ENCODE data around the gene PRDX3.
A peak's percentile ranks its signal among the peaks of the same experiment; 100 is the strongest.
"Not testable (repeated sequence)": the region's sequence is repeated elsewhere in the genome, so short reads cannot be mapped to it uniquely, and the experiment has no call there.

PRDX3 gene

GRCh38 chr10:119183664-119184412, 5.2 kb upstream of the PRDX3 start:
- intact Hi-C loops (cut with DNase I; ENCODE audit: low total_unique reads), result no loop called here
- Histone ChIP-seq H3K9me3 (no peaks in the 10 kb centered on the region), H3K4me1 (peaks cover 0 to 4% (median 2%) of the 10 kb centered on the region in 4 donors), H3K27ac (no peak overlapping the region), H3K27me3 (no peaks in the 10 kb centered on the region), H3K4me3 (no peak overlapping the region), H3K36me3 (no peaks in the 10 kb centered on the region)
- TF ChIP-seq CTCF (IDR thresholded peaks at IDR 0.05), result no peak
- no peak for DNase-seq

GRCh38 chr10:119180850-119181400, 2.3 kb upstream of the PRDX3 start:
- H3K27me3 ChIP-seq; H3K9me3 ChIP-seq; H3K36me3 ChIP-seq; H3K27ac ChIP-seq; H3K4me3 ChIP-seq; DNase-seq; intact Hi-C loops (cut with DNase I; ENCODE audit: low total_unique reads): not testable (repeated sequence)
- peaks cover 0 to 24% (median 18%) of the 10 kb centered on the region in 4 donors for H3K4me1 ChIP-seq

GRCh38 chr10:119177708-119178371, 772 bp downstream of the PRDX3 start:
- no peak for TF ChIP-seq CTCF (IDR thresholded peaks at IDR 0.05)

GRCh38 chr10:119176166-119176565, 2.4 kb downstream of the PRDX3 start:
- H3K4me3 ChIP-seq, result no peak overlapping the region
- no peak for TF ChIP-seq CTCF (IDR thresholded peaks at IDR 0.05)
- H3K36me3 ChIP-seq, result peaks cover 26 to 44% (median 42%) of the 10 kb centered on the region in 3 donors
- H3K27ac ChIP-seq, result no peak overlapping the region
- peaks cover 0 to 30% (median 20%) of the 10 kb centered on the region in 4 donors for H3K4me1 ChIP-seq
- DNase-seq, result no peak
- intact Hi-C loops (cut with DNase I; ENCODE audit: low total_unique reads), result no loop called here
- H3K9me3 ChIP-seq, result no peaks in the 10 kb centered on the region
- H3K27me3 ChIP-seq, result no peaks in the 10 kb centered on the region

More at GRCh38 chr10:119177708-119178371, 772 bp downstream of the PRDX3 start:
- Histone ChIP-seq H3K27me3 (no peaks in the 10 kb centered on the region), H3K9me3 (no peaks in the 10 kb centered on the region), H3K4me3 (peak overlapping the region; percentile 58 to 89), H3K36me3 (peaks cover 9 to 27% (median 25%) of the 10 kb centered on the region in 3 donors), H3K27ac (peak overlapping the region; percentile 76 to 91), H3K4me1 (peaks cover 0 to 27% (median 20%) of the 10 kb centered on the region in 4 donors)
- intact Hi-C loops (cut with DNase I; ENCODE audit: low total_unique reads), result no loop called here
- DNase-seq, result no peak

DNA sequence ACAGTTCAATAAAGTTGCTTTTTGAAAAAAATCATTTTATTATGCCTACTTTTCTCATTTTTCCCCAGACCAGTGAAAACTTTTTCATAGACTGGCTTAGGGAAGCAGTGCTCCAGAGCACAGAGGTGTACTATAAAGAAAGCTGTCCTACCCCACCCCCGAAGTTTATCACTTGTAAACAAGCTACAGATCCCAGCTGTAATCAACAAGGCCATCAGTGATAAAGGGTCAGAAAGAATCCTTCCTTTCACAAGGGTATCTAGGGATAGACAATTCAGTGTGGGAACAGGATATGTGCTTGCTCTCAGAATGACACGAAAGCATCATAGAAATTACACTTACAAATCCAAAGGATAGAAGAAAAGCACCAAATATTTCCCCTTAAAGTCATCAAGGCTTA, 4.5 kb downstream of the PRDX3 start:
- peaks cover 0 to 29% (median 19%) of the 10 kb centered on the region in 4 donors for H3K4me1 ChIP-seq
- H3K36me3 ChIP-seq, result peaks cover 44 to 65% (median 62%) of the 10 kb centered on the region in 3 donors
- no peaks in the 10 kb centered on the region for H3K9me3 ChIP-seq
- no peak overlapping the region for H3K4me3 ChIP-seq
- intact Hi-C loops (cut with DNase I; ENCODE audit: low total_unique reads), result no loop called here
- H3K27ac ChIP-seq, result no peak overlapping the region
- no peak for TF ChIP-seq CTCF (IDR thresholded peaks at IDR 0.05)
- no peaks in the 10 kb centered on the region for H3K27me3 ChIP-seq
- no peak for DNase-seq

GRCh38 chr10:119167041-119167440, 11.6 kb downstream of the PRDX3 start:
- intact Hi-C loops (cut with DNase I; ENCODE audit: low total_unique reads), result no loop called here
- no peak for DNase-seq

More at GRCh38 chr10:119167041-119167440, 11.6 kb downstream of the PRDX3 start:
- Histone ChIP-seq H3K27ac (no peak overlapping the region), H3K27me3 (no peaks in the 10 kb centered on the region), H3K4me1 (peaks cover 0 to 18% (median 8%) of the 10 kb centered on the region in 4 donors), H3K4me3 (no peak overlapping the region), H3K36me3 (peaks cover 37 to 41% (median 39%) of the 10 kb centered on the region in 3 donors), H3K9me3 (no peaks in the 10 kb centered on the region)
- no peak for TF ChIP-seq CTCF (IDR thresholded peaks at IDR 0.05)

Data from tibial artery (tissue), 4 donors.